GM12878 (cell line): ENCODE data around the gene NLE1. TPM values are rescaled to one million over a fixed set of nuclear protein-coding genes. Genes with fewer than 3 reads are reported as not detected.

ENCODE experiments used
- ATF2 ChIP-seq: IDR thresholded peaks from 2 replicates; pipeline ENCODE4 v1.6.1; 2012; ENCODE audit warnings: low read length, inconsistent platforms
- CEBPZ ChIP-seq: fragments of 150-350 bp; IDR thresholded peaks from 2 replicates; pipeline ENCODE4 v1.6.1; 2016; ENCODE audit warnings: low read depth, low read length
- DPF2 ChIP-seq: fragments of 450-650 bp; IDR thresholded peaks from 2 replicates; pipeline ENCODE4 v1.6.1; 2017; ENCODE audit warnings: mild to moderate bottlenecking
- MXI1 ChIP-seq: fragments of 150-350 bp; IDR thresholded peaks from 2 replicates; pipeline ENCODE4 v1.6.1; 2011; ENCODE audit warnings: low read depth, mild to moderate bottlenecking, inconsistent platforms, low read length, improper control_type of control experiment
- NR2C1 ChIP-seq: fragments of 450-650 bp; IDR thresholded peaks from 2 replicates; pipeline ENCODE4 v1.6.1; 2017; ENCODE audit warnings: antibody characterized with exemption, mild to moderate bottlenecking, moderate library complexity
- POLR2AphosphoS2 ChIP-seq: IDR thresholded peaks from 2 replicates; pipeline ENCODE4 v1.6.1; 2011; ENCODE audit warnings: low read depth, mild to moderate bottlenecking, low read length, improper control_type of control experiment, moderate library complexity
- PRDM15 ChIP-seq: fragments of 450-650 bp; formaldehyde crosslinking; IDR thresholded peaks from 2 replicates; pipeline ENCODE4 v1.4.0; 2020; ENCODE audit warnings: mild to moderate bottlenecking, moderate library complexity
- SMC3 ChIP-seq: IDR thresholded peaks from 2 replicates; pipeline ENCODE4 v1.6.1; 2011; ENCODE audit warnings: low read length, improper control_type of control experiment, borderline replicate concordance
- STAT1 ChIP-seq: fragments of 450-650 bp; conservative IDR thresholded peaks from 2 replicates; pipeline ENCODE4 v1.6.1; 2014; ENCODE audit warnings: antibody characterized with exemption, mild to moderate bottlenecking
- TAF1 ChIP-seq: IDR thresholded peaks from 2 replicates; pipeline ENCODE4 v1.6.1; 2011; ENCODE audit warnings: mild to moderate bottlenecking, low read depth, low read length, borderline replicate concordance
- TCF3 ChIP-seq: IDR thresholded peaks from 2 replicates; pipeline ENCODE4 v1.6.1; 2012; ENCODE audit warnings: low read depth, mild to moderate bottlenecking, low read length, borderline replicate concordance; ENCODE audit not compliant: insufficient read depth
- ZBTB40 ChIP-seq: fragments of 450-650 bp; IDR thresholded peaks from 2 replicates; pipeline ENCODE4 v1.6.1; 2016; ENCODE audit warnings: mild to moderate bottlenecking, moderate library complexity, borderline replicate concordance
- ZNF274 ChIP-seq: IDR thresholded peaks from one replicate; pipeline ENCODE4 v1.8.0; 2011; ENCODE audit not compliant: insufficient read length, insufficient read depth
- polyA plus RNA-seq, 11 experiments: library from polyadenylated mRNA; depleted of rRNA in 4 of 11; unstranded in 6 of 11; stranded (reverse) in 5 of 11; fragments of >200 nt; fragmentation: Nextera tagmentation in 4 of 11; fragmentation: Illumina TruSeq in 1 of 11; extraction: Ambion mirVana in 4 of 11; extraction: Trizol in 1 of 11; gene quantifications; 1 replicate in 1 of 11; 2 replicates in 10 of 11; pipeline versions ENCODE4 v1.2.1 to v1.2.3, GENCODE V29; 2011 to 2016; ENCODE audit warnings: inconsistent platforms in 2 of 11, missing spikeins in 2 of 11, low read depth in 1 of 11
- total RNA-seq, 4 experiments: library from RNA; depleted of rRNA in 3 of 4; stranded (reverse); fragments of >200 nt in 3 of 4; fragmentation: Illumina TruSeq in 1 of 4; extraction: Trizol in 1 of 4; gene quantifications; 2 replicates each; pipeline versions ENCODE4 v1.2.1 to v1.2.3, GENCODE V29; 2013 to 2021

NLE1 gene
- total and polyA plus RNA-seq, 10 of the 15 experiments (the other 5 are each of a cell fraction or from before 2014, with no cell fraction given): 2.4 to 33.5 (median 17.6) TPM

- TF ChIP-seq PRDM15 (CRISPR knock-in tag): no peak
- TF ChIP-seq ZBTB40: no peak
- TF ChIP-seq MXI1: peak; percentile 51; the same call in 1 of the 2 replicates
- TF ChIP-seq POLR2AphosphoS2: no peak
- TF ChIP-seq NR2C1: no peak
- no peak for TF ChIP-seq ZNF274
- no peak for TF ChIP-seq DPF2
- no peak for TF ChIP-seq CEBPZ
- no peak for TF ChIP-seq TCF3
- TF ChIP-seq STAT1: no peak
- TF ChIP-seq ATF2: no peak
- TF ChIP-seq SMC3: no peak
- peak; percentile 34; the same call in 1 of the 2 replicates for TF ChIP-seq TAF1
Measured at GRCh38 chr17:35087731-35088355, 54.3 kb downstream of the NLE1 start (continued).
